ENCODE measurements around the gene DCAF17. TPM values are rescaled to one million over a fixed set of nuclear protein-coding genes. Genes with fewer than 3 reads are reported as not detected.

DCAF17 gene
- total RNA-seq, 4 donors from 2014 or later = 12.0 to 22.8 (median 14.3) TPM

DNA sequence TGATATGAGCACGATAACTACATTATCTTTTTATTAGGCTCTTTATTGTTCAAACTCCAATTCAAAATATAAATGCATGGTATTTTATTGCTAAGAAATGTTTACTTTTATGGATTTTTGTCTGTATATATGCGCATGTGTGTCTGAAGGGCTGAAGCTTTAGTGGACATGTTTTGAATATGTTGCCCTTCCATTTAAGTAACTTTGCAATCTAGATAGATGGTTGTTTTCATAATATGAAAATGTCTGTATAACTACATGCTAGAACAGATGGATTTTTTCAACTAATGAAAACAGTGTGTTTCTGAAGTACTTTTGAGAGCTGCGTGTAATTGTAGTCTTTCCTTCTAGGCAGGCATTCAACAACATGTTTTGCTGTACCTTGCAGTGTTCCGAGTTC lies 18.7 kb downstream of the DCAF17 start:
- H3K27ac ChIP-seq (replicated peaks in 1 of 4) = no peak overlapping the region
- H3K9me3 ChIP-seq = no peaks in the 10 kb centered on the region
- H3K4me3 ChIP-seq = no peak overlapping the region
- no peaks in the 10 kb centered on the region for H3K4me1 ChIP-seq
- H3K27me3 ChIP-seq = no peaks in the 10 kb centered on the region
- peaks cover 0 to 86% (median 65%) of the 10 kb centered on the region in 4 donors for H3K36me3 ChIP-seq
- intact Hi-C loops (cut with DNase I) = no loop called here
- no peak for DNase-seq (ENCODE audit: extremely low spot score)
- TF ChIP-seq, protein P1, sequence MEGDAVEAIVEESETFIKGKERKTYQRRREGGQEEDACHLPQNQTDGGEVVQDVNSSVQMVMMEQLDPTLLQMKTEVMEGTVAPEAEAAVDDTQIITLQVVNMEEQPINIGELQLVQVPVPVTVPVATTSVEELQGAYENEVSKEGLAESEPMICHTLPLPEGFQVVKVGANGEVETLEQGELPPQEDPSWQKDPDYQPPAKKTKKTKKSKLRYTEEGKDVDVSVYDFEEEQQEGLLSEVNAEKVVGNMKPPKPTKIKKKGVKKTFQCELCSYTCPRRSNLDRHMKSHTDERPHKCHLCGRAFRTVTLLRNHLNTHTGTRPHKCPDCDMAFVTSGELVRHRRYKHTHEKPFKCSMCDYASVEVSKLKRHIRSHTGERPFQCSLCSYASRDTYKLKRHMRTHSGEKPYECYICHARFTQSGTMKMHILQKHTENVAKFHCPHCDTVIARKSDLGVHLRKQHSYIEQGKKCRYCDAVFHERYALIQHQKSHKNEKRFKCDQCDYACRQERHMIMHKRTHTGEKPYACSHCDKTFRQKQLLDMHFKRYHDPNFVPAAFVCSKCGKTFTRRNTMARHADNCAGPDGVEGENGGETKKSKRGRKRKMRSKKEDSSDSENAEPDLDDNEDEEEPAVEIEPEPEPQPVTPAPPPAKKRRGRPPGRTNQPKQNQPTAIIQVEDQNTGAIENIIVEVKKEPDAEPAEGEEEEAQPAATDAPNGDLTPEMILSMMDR (IDR thresholded peaks at IDR 0.05) = no peak
- 94% methylated on average over 4 of the region's 4 CpGs for WGBS

DNA sequence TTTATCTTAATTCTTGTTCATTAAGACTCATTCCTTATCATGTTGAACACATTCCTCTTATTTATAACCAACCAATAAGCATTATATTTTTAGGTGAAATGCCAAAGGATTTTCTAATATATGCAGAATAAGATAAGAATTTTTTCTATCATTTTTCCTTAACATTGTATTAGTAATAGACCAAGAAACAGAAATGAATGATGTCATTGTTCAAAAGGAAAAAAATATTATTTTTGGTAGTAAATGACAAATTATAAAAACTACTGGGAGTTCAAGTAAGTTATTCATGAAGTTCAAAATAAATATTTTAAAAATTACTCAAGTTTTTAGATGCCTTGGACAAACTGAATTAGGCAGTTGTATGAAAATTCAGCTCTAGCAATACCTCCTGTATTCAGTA lies 25.5 kb downstream of the DCAF17 start:
- DNase-seq (ENCODE audit: extremely low spot score) = no peak
- Histone ChIP-seq H3K4me1 (no peaks in the 10 kb centered on the region), H3K27ac (replicated peaks in 1 of 4) (no peak overlapping the region), H3K27me3 (no peaks in the 10 kb centered on the region), H3K9me3 (no peaks in the 10 kb centered on the region), H3K36me3 (peaks cover 7 to 52% (median 33%) of the 10 kb centered on the region in 4 donors), H3K4me3 (no peak overlapping the region)
- TF ChIP-seq POLR2AphosphoS5 (IDR thresholded peaks at IDR 0.05) (no peak), EP300 (IDR thresholded peaks at IDR 0.05) (no peak), POLR2A (IDR thresholded peaks at IDR 0.05; ENCODE audit: low read depth) (no peak)
- TF ChIP-seq, protein P1 (IDR thresholded peaks at IDR 0.05) = no peak
- intact Hi-C loops (cut with DNase I) = no loop called here

DNA sequence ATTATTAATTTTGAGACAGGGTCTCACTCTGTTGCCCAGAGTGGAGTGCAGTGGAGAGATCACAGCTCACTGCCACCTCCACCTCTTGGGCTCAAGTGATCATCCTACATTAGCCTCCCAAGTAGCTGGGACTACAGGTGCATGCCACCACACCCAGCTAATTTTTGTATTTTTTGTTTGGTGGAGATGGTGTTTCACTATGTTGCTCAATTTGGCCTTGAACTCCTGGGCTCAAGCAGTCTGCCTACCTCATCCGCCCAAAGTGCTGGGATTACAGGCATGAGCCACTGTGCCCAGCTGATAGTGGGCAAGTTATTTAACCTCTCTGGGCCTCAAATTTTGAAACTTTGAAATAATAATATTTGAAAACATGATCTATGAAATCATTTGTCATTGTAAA lies 26.5 kb downstream of the DCAF17 start:
- no peak for DNase-seq (ENCODE audit: extremely low spot score)
- Histone ChIP-seq H3K4me3 (no peak overlapping the region), H3K4me1 (no peaks in the 10 kb centered on the region), H3K9me3 (no peaks in the 10 kb centered on the region), H3K27ac (replicated peaks in 1 of 4) (no peak overlapping the region), H3K36me3 (peaks cover 7 to 45% (median 31%) of the 10 kb centered on the region in 4 donors), H3K27me3 (no peaks in the 10 kb centered on the region)
- WGBS = 91% methylated on average over 1 of the region's 1 CpG
- intact Hi-C loops (cut with DNase I) = no loop called here
- TF ChIP-seq EP300 (IDR thresholded peaks at IDR 0.05) (no peak), POLR2AphosphoS5 (IDR thresholded peaks at IDR 0.05) (no peak), POLR2A (IDR thresholded peaks at IDR 0.05; ENCODE audit: low read depth) (no peak)
- TF ChIP-seq, protein P1 (IDR thresholded peaks at IDR 0.05) = no peak

DNA sequence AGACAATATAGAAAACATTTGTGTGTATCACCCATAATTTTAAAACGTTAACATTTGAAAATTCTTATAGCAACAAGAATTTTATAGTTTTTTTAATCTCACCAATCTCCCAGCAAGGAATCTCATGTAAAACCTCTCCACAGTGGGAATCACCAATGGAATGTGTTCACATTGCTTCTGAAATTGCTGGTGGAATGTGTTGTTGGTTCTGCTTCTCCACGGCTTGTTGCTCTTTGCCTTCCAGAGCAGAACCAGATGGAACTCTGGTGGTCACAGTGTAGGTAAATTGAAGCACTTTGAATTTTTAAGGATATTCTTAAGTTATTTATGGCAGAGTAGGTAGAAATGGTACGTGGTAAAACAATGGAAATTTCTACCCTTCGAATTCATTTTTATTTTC lies 35.1 kb downstream of the DCAF17 start:
- intact Hi-C loops (cut with DNase I) = no loop called here
- no peak overlapping the region for H3K27ac ChIP-seq (replicated peaks in 1 of 4)
- H3K36me3 ChIP-seq = peaks cover 12 to 60% (median 40%) of the 10 kb centered on the region in 4 donors
- 94% methylated on average over 4 of the region's 4 CpGs for WGBS
- no peak for TF ChIP-seq POLR2AphosphoS5 (IDR thresholded peaks at IDR 0.05)
- TF ChIP-seq POLR2A (IDR thresholded peaks at IDR 0.05; ENCODE audit: low read depth) = no peak
- TF ChIP-seq EP300 (IDR thresholded peaks at IDR 0.05) = no peak
- H3K4me1 ChIP-seq = no peaks in the 10 kb centered on the region
- H3K4me3 ChIP-seq = no peak overlapping the region
- no peak for DNase-seq (ENCODE audit: extremely low spot score)
- no peaks in the 10 kb centered on the region for H3K9me3 ChIP-seq
- no peaks in the 10 kb centered on the region for H3K27me3 ChIP-seq

DNA sequence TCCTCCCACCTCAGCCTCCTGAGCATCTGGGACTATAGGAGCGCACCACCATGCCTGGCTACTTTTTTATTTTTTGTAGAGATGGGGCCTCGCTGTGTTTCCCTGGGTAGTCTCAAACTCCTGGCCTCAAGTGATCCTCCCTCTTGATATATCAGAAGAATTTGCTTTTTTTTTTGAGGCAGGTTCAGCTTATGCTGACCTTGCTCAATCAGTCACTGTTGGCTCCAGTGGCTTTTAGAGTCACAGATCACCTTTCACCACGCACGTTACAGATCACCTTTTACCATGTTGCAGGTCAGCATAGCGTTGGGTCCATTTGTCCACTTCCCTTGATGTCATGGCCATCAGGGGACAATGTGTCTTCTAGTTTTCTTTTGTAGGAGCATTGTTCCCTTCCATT lies 36.1 kb downstream of the DCAF17 start:
- H3K27ac ChIP-seq (replicated peaks in 1 of 4) = no peak overlapping the region
- no peak overlapping the region for H3K4me3 ChIP-seq
- WGBS = 91% methylated on average over 5 of the region's 5 CpGs
- no peaks in the 10 kb centered on the region for H3K4me1 ChIP-seq
- no peaks in the 10 kb centered on the region for H3K27me3 ChIP-seq
- H3K36me3 ChIP-seq = peaks cover 17 to 70% (median 48%) of the 10 kb centered on the region in 4 donors
- H3K9me3 ChIP-seq = no peaks in the 10 kb centered on the region
- DNase-seq (ENCODE audit: extremely low spot score) = no peak
- intact Hi-C loops (cut with DNase I) = no loop called here
- TF ChIP-seq EP300 (IDR thresholded peaks at IDR 0.05) (no peak), POLR2A (IDR thresholded peaks at IDR 0.05; ENCODE audit: low read depth) (no peak)
- TF ChIP-seq, protein P1 (IDR thresholded peaks at IDR 0.05) = no peak
